Measurements from ENCODE around the gene PGGHG. TPM values are rescaled to one million over a fixed set of nuclear protein-coding genes. Genes with fewer than 3 reads are reported as not detected.
A peak's percentile ranks its signal among the peaks of the same experiment; 100 is the strongest.

The PGGHG gene
- total and polyA plus RNA-seq, 12 donors: 0.55 to 77.2 (median 7.1) TPM

GRCh38 chr11:287821-288477, 977 bp upstream of the PGGHG start:
- Histone ChIP-seq H3K27ac (no peak overlapping the region), H3K27me3 (peaks cover under 1% of the 10 kb centered on the region), H3K9me3 (replicated peaks in 1 of 3) (no peaks in the 10 kb centered on the region), H3K36me3 (replicated peaks in 1 of 2) (no peaks in the 10 kb centered on the region), H3K4me3 (peak overlapping the region in 2 of 4 donors; percentile 34 to 85), H3K4me1 (replicated peaks in 1 of 2) (no peaks in the 10 kb centered on the region)
- WGBS, 4 donors: 25 to 49% (median 32%) methylated on average over 19 to 41 of the region's 41 CpGs
- TF ChIP-seq CTCF (IDR thresholded peaks at IDR 0.05) (no peak), POLR2A (IDR thresholded peaks at IDR 0.05) (no peak)
- intact Hi-C loops (cut with DNase I): no loop called here
- DNase-seq: peak in 2 of 7 donors; percentile 9 to 16

GRCh38 chr11:289398-289711, 429 bp downstream of the PGGHG start:
- Histone ChIP-seq H3K36me3 (replicated peaks in 1 of 2) (no peaks in the 10 kb centered on the region), H3K27me3 (no peaks in the 10 kb centered on the region), H3K9me3 (replicated peaks in 1 of 3) (no peaks in the 10 kb centered on the region), H3K4me3 (peak overlapping the region in 1 of 4 donors; percentile 85), H3K4me1 (replicated peaks in 1 of 2) (no peaks in the 10 kb centered on the region), H3K27ac (peak overlapping the region in 1 of 5 donors; percentile 57)
- DNase-seq: peak in 1 of 7 donors; percentile 9
- WGBS, 4 donors: 22 to 74% (median 36%) methylated on average over 3 to 14 of the region's 14 CpGs
- intact Hi-C loops (cut with DNase I): no loop called here
- no peak for TF ChIP-seq CTCF (IDR thresholded peaks at IDR 0.05)
- TF ChIP-seq POLR2A (IDR thresholded peaks at IDR 0.05): no peak

GRCh38 chr11:289712-290620, 1.0 kb downstream of the PGGHG start:
- intact Hi-C loops (cut with DNase I): loop anchor here in 1 of 2 donors (10.0 kb wide), 1 partner anchor 155 kb away; the partner anchor contains the start of gene ANO9
- TF ChIP-seq POLR2A (IDR thresholded peaks at IDR 0.05) (no peak), CTCF (IDR thresholded peaks at IDR 0.05) (no peak)
- H3K4me3 ChIP-seq: peak overlapping the region in 1 of 4 donors; percentile 85

GRCh38 chr11:290621-291231, 1.8 kb downstream of the PGGHG start:
- no peak for DNase-seq
- Histone ChIP-seq H3K36me3 (replicated peaks in 1 of 2) (no peaks in the 10 kb centered on the region), H3K27me3 (no peaks in the 10 kb centered on the region), H3K27ac (no peak overlapping the region), H3K9me3 (replicated peaks in 1 of 3) (no peaks in the 10 kb centered on the region), H3K4me3 (no peak overlapping the region), H3K4me1 (replicated peaks in 1 of 2) (no peaks in the 10 kb centered on the region)
- intact Hi-C loops (cut with DNase I): loop anchor here in 1 of 2 donors (10.0 kb wide), 1 partner anchor 154 kb away; the partner anchor contains the start of gene ANO9
- TF ChIP-seq CTCF (IDR thresholded peaks at IDR 0.05): no peak
- no peak for TF ChIP-seq POLR2A (IDR thresholded peaks at IDR 0.05)
- 88 to 95% (median 92%) methylated on average over 5 to 13 of the region's 13 CpGs for WGBS, 4 donors

More at GRCh38 chr11:289712-290620, 1.0 kb downstream of the PGGHG start:
- 87 to 91% (median 88%) methylated on average over 32 to 48 of the region's 48 CpGs for WGBS, 4 donors
- Histone ChIP-seq H3K4me1 (replicated peaks in 1 of 2) (no peaks in the 10 kb centered on the region), H3K27ac (no peak overlapping the region), H3K27me3 (no peaks in the 10 kb centered on the region), H3K9me3 (replicated peaks in 1 of 3) (no peaks in the 10 kb centered on the region), H3K36me3 (replicated peaks in 1 of 2) (no peaks in the 10 kb centered on the region)
- no peak for DNase-seq
